ENCODE data around the gene HHATL. TPM values are rescaled to one million over a fixed set of nuclear protein-coding genes. Genes with fewer than 3 reads are reported as not detected.

HHATL gene
- total and polyA plus RNA-seq, 4 donors = 0.17 TPM; not detected in 3

GRCh38 chr3:42736081-42736480, 33.5 kb upstream of the HHATL start:
- Histone ChIP-seq H3K36me3 (ENCODE audit: control insufficient read depth in 4 of 4, insufficient read depth in 3 of 4, low read depth in 1 of 4, low read length in 3 of 4) (no peaks in the 10 kb centered on the region), H3K9ac (ENCODE audit: low read depth in 1 of 2, low read length in 2 of 2) (no peak overlapping the region), H3K27me3 (ENCODE audit: control insufficient read depth in 4 of 4, insufficient read depth in 4 of 4, low read length in 3 of 4) (no peaks in the 10 kb centered on the region), H3K4me1 (ENCODE audit: control insufficient read depth in 4 of 4, insufficient read depth in 4 of 4, low read length in 3 of 4) (no peaks in the 10 kb centered on the region), H3K9me3 (ENCODE audit: control insufficient read depth in 4 of 4, low read length in 3 of 4) (no peaks in the 10 kb centered on the region), H3K4me3 (ENCODE audit: low read depth in 1 of 3, low read length in 3 of 3) (no peak overlapping the region), H3K27ac (ENCODE audit: low read depth in 1 of 2, low read length in 2 of 2) (no peak overlapping the region)
- TF ChIP-seq HNF4G (IDR thresholded peaks at IDR 0.05) = no peak
- no peak for TF ChIP-seq TAF1 (conservative IDR thresholded peaks at IDR 0.05)
- no peak for TF ChIP-seq NR2F2 (IDR thresholded peaks at IDR 0.05)
- TF ChIP-seq, protein P1, sequence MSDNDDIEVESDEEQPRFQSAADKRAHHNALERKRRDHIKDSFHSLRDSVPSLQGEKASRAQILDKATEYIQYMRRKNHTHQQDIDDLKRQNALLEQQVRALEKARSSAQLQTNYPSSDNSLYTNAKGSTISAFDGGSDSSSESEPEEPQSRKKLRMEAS (IDR thresholded peaks at IDR 0.05) = no peak
- no peak for TF ChIP-seq FOXA1 (IDR thresholded peaks at IDR 0.05)
- TF ChIP-seq FOXA2 (IDR thresholded peaks at IDR 0.05) = no peak
- no peak for TF ChIP-seq RXRA (IDR thresholded peaks at IDR 0.05)
- no peak for TF ChIP-seq SP1 (IDR thresholded peaks at IDR 0.05)
- no peak for TF ChIP-seq YY1 (IDR thresholded peaks at IDR 0.05)
- no peak for TF ChIP-seq GABPA (IDR thresholded peaks at IDR 0.05 in 1 of 2, conservative IDR thresholded peaks at IDR 0.05 in 1 of 2)
- TF ChIP-seq JUND (IDR thresholded peaks at IDR 0.05) = no peak
- no peak for TF ChIP-seq EGR1 (IDR thresholded peaks at IDR 0.05; ENCODE audit: low read depth in 2 of 2)
- no peak for TF ChIP-seq ZBTB33 (IDR thresholded peaks at IDR 0.05)
- no peak for TF ChIP-seq RAD21 (IDR thresholded peaks at IDR 0.05)
- TF ChIP-seq, protein P2, sequence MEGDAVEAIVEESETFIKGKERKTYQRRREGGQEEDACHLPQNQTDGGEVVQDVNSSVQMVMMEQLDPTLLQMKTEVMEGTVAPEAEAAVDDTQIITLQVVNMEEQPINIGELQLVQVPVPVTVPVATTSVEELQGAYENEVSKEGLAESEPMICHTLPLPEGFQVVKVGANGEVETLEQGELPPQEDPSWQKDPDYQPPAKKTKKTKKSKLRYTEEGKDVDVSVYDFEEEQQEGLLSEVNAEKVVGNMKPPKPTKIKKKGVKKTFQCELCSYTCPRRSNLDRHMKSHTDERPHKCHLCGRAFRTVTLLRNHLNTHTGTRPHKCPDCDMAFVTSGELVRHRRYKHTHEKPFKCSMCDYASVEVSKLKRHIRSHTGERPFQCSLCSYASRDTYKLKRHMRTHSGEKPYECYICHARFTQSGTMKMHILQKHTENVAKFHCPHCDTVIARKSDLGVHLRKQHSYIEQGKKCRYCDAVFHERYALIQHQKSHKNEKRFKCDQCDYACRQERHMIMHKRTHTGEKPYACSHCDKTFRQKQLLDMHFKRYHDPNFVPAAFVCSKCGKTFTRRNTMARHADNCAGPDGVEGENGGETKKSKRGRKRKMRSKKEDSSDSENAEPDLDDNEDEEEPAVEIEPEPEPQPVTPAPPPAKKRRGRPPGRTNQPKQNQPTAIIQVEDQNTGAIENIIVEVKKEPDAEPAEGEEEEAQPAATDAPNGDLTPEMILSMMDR (IDR thresholded peaks at IDR 0.05; ENCODE audit: low read depth, low read length, missing input control) = no peak
- no peak for TF ChIP-seq ATF3 (IDR thresholded peaks at IDR 0.05)
- no peak for DNase-seq (ENCODE audit: low spot score)
- WGBS = 36% methylated on average over 1 of the region's 1 CpG

- DNase-seq (ENCODE audit: low spot score) = no peak
- H3K36me3 ChIP-seq (ENCODE audit: control insufficient read depth in 4 of 4, insufficient read depth in 3 of 4, low read depth in 1 of 4, low read length in 3 of 4) = no peaks in the 10 kb centered on the region
- no peak overlapping the region for H3K27ac ChIP-seq (ENCODE audit: low read depth in 1 of 2, low read length in 2 of 2)
- H3K4me3 ChIP-seq (ENCODE audit: low read depth in 1 of 3, low read length in 3 of 3) = no peak overlapping the region
- no peaks in the 10 kb centered on the region for H3K9me3 ChIP-seq (ENCODE audit: control insufficient read depth in 4 of 4, low read length in 3 of 4)
- TF ChIP-seq JUND (IDR thresholded peaks at IDR 0.05) (no peak), SP1 (IDR thresholded peaks at IDR 0.05) (no peak), YY1 (IDR thresholded peaks at IDR 0.05) (no peak), RXRA (IDR thresholded peaks at IDR 0.05) (no peak), RAD21 (IDR thresholded peaks at IDR 0.05) (no peak), ATF3 (IDR thresholded peaks at IDR 0.05) (no peak), FOXA1 (IDR thresholded peaks at IDR 0.05) (no peak), EGR1 (IDR thresholded peaks at IDR 0.05; ENCODE audit: low read depth in 2 of 2) (no peak), HNF4A (conservative IDR thresholded peaks at IDR 0.05) (no peak), GABPA (IDR thresholded peaks at IDR 0.05 in 1 of 2, conservative IDR thresholded peaks at IDR 0.05 in 1 of 2) (no peak), REST (IDR thresholded peaks at IDR 0.05) (no peak), FOXA2 (IDR thresholded peaks at IDR 0.05) (no peak)
- TF ChIP-seq, protein P1 (IDR thresholded peaks at IDR 0.05) = no peak
- TF ChIP-seq, protein P2 (IDR thresholded peaks at IDR 0.05; ENCODE audit: low read depth, low read length, missing input control) = no peak
- 96% methylated on average over 12 of the region's 12 CpGs for WGBS
- no peaks in the 10 kb centered on the region for H3K4me1 ChIP-seq (ENCODE audit: control insufficient read depth in 4 of 4, insufficient read depth in 4 of 4, low read length in 3 of 4)
- H3K27me3 ChIP-seq (ENCODE audit: control insufficient read depth in 4 of 4, insufficient read depth in 4 of 4, low read length in 3 of 4) = no peaks in the 10 kb centered on the region
- no peak overlapping the region for H3K9ac ChIP-seq (ENCODE audit: low read depth in 1 of 2, low read length in 2 of 2)
Measured at GRCh38 chr3:42735615-42736014, 33.0 kb upstream of the HHATL start.

Data from liver (tissue), 9 donors.